Subcutaneous abdominal adipose tissue (tissue), 5 donors: ENCODE measurements around the gene PRDM15.
A peak's percentile ranks its signal among the peaks of the same experiment; 100 is the strongest.

Source experiments
- H3K27ac ChIP-seq: one replicate; pipeline ENCODE4 v1.7.0; 2013; ENCODE audit warnings: low read depth, mild to moderate bottlenecking, inconsistent platforms, low read length, moderate library complexity
- H3K27me3 ChIP-seq, 5 donors: one replicate each; pipeline ENCODE4 v1.7.0; 2013; ENCODE audit warnings: low read length in 5 of 5, inconsistent platforms in 1 of 5; ENCODE audit not compliant: control insufficient read depth in 5 of 5, insufficient read depth in 4 of 5
- H3K36me3 ChIP-seq, 5 donors: one replicate each; pipeline ENCODE4 v1.7.0; 2013; ENCODE audit warnings: low read length in 5 of 5; ENCODE audit not compliant: control insufficient read depth in 5 of 5, insufficient read depth in 5 of 5
- H3K4me1 ChIP-seq, 5 donors: one replicate each; pipeline ENCODE4 v1.7.0; 2013; ENCODE audit warnings: low read length in 5 of 5, mild to moderate bottlenecking in 3 of 5, moderate library complexity in 1 of 5; ENCODE audit not compliant: control insufficient read depth in 5 of 5, insufficient read depth in 5 of 5
- H3K4me3 ChIP-seq, 5 donors: one replicate each; pipeline ENCODE4 v1.7.0; 2013; ENCODE audit warnings: low read length in 5 of 5, low read depth in 1 of 5
- H3K9ac ChIP-seq, 5 donors: one replicate each; pipeline ENCODE4 v1.7.0; 2013; ENCODE audit warnings: low read length in 5 of 5, mild to moderate bottlenecking in 4 of 5, moderate library complexity in 3 of 5
- H3K9me3 ChIP-seq, 5 donors: one replicate each; pipeline ENCODE4 v1.7.0; 2013; ENCODE audit warnings: low read length in 5 of 5; ENCODE audit not compliant: control insufficient read depth in 5 of 5
- donor health status: healthy.
- donor health status: healthy.
- donor health status: healthy.
- donor health status: healthy.
- donor health status: healthy.

Gene PRDM15

DNA sequence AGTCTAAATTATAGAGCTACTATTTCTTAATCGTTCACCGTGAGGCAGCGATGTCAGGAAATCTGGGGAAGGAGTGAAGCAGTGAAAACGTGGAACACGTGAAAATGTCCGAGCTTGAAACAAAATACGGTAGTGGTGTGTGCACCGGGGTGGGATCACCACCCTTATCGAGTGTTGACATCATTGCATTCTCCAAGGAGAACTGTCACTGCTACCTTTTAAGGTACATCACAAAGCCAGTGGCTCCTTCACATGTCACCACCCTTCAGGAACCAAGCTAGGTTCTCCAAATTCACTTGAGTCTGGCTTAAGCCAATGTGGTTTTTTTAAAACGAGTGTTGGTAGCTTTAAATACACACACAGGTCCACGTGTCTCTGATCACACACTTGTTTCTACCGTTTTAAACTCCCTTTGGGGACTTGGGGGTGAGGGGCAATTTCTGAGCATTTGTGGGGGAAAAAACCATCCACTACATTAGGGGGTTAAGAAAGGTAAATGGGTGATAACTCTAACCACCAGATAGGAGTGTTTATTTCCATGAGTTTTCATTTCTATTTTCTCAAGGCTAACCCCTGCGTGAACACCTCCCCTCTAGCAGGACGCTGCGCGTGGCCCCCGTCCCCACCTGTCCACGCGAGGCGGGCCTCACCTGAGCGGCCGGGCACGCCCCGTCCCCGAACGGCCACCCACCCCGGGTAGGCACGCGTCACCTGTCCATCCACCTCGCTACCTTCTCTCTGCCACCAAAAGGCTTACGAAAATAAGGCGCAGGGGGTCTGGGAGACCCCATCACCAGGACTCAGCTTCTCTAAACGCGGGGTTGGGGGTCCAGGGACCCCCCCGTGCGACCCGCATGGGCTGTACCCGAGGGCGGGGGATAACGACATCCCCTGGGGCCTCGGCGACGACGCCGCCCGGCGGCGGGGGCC is 978 bp downstream of the PRDM15 start:
- H3K27ac ChIP-seq = peak overlapping the region; percentile 59
- H3K4me3 ChIP-seq = peak overlapping the region; percentile 69 to 82 (median 78)
- peaks cover 0 to 27% (median 21%) of the 10 kb centered on the region in 5 donors for H3K4me1 ChIP-seq
- peak overlapping the region; percentile 22 to 90 (median 89) for H3K9ac ChIP-seq
- H3K9me3 ChIP-seq = no peaks in the 10 kb centered on the region
- no peaks in the 10 kb centered on the region for H3K27me3 ChIP-seq
- H3K36me3 ChIP-seq = peaks cover 0 to 7% (median 0%) of the 10 kb centered on the region in 5 donors

- peaks cover 0 to 12% (median 0%) of the 10 kb centered on the region in 5 donors for H3K36me3 ChIP-seq
- peak overlapping the region in 1 of 5 donors; percentile 89 for H3K9ac ChIP-seq
- H3K4me3 ChIP-seq = peak overlapping the region in 1 of 5 donors; percentile 78
- no peaks in the 10 kb centered on the region for H3K9me3 ChIP-seq
- H3K27me3 ChIP-seq = no peaks in the 10 kb centered on the region
- H3K27ac ChIP-seq = peak overlapping the region; percentile 59
- peaks cover 0 to 27% (median 21%) of the 10 kb centered on the region in 5 donors for H3K4me1 ChIP-seq
Observed at GRCh38 chr21:41876928-41877652, 2.1 kb downstream of the PRDM15 start.

DNA sequence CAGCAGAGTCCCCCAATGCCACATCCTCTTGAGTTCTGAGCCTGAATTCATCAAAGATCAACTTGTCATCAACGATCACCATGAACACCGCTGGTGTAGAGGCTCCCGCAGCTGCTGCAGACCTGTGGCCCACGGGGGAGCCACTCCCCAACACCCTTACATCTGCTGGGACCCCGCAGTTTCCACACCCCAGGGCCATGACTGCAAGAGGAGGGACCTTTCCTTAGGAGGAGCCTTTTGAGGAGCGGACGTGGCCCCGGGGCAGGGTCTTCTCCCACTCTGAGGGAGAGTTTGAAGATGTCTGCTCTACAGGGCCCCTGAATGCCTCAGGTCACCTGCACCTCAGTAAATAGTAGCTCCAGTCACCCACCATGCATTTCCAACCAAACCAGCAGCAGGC is 2.7 kb downstream of the PRDM15 start:
- Histone ChIP-seq H3K36me3 (peaks cover 0 to 12% (median 0%) of the 10 kb centered on the region in 5 donors), H3K27ac (no peak overlapping the region), H3K9me3 (no peaks in the 10 kb centered on the region), H3K9ac (no peak overlapping the region), H3K4me1 (peaks cover 0 to 27% (median 21%) of the 10 kb centered on the region in 5 donors), H3K4me3 (no peak overlapping the region), H3K27me3 (no peaks in the 10 kb centered on the region)

- no peak overlapping the region for H3K9ac ChIP-seq
- no peaks in the 10 kb centered on the region for H3K9me3 ChIP-seq
- H3K4me1 ChIP-seq = peaks cover 0 to 22% (median 20%) of the 10 kb centered on the region in 5 donors
- peaks cover 0 to 12% (median 0%) of the 10 kb centered on the region in 5 donors for H3K36me3 ChIP-seq
- H3K4me3 ChIP-seq = no peak overlapping the region
- no peaks in the 10 kb centered on the region for H3K27me3 ChIP-seq
- no peak overlapping the region for H3K27ac ChIP-seq
Observed at GRCh38 chr21:41875086-41875485, 4.1 kb downstream of the PRDM15 start.

GRCh38 chr21:41874611-41875010 is 4.5 kb downstream of the PRDM15 start:
- no peaks in the 10 kb centered on the region for H3K27me3 ChIP-seq
- H3K36me3 ChIP-seq = peaks cover 0 to 12% (median 0%) of the 10 kb centered on the region in 5 donors
- no peaks in the 10 kb centered on the region for H3K9me3 ChIP-seq
- H3K4me1 ChIP-seq = peaks cover 0 to 17% (median 15%) of the 10 kb centered on the region in 5 donors
- no peak overlapping the region for H3K9ac ChIP-seq
- H3K4me3 ChIP-seq = no peak overlapping the region
- no peak overlapping the region for H3K27ac ChIP-seq

DNA sequence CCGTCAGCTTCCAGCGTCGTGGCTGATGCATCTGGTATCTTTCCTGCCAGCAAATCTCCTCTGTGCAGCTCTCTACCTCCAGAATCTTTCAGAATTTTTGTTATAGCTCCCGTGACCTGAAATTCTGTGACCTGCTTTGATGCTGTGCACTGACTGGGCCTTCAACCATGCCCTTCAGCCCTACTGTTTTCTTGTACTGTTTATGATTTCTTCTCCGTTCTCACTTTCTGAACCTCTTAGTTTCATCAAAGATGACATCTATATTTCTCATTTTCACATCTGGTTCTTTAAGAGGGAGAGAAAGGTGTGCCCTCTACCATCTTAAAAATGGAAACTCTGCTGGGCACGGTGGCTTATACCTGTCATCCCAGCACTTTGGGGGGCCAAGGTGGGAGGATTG is 5.7 kb downstream of the PRDM15 start:
- Histone ChIP-seq H3K27ac (no peak overlapping the region), H3K4me1 (peaks cover 0 to 16% (median 13%) of the 10 kb centered on the region in 5 donors), H3K27me3 (no peaks in the 10 kb centered on the region), H3K4me3 (no peak overlapping the region), H3K36me3 (peaks cover 0 to 12% (median 0%) of the 10 kb centered on the region in 5 donors), H3K9me3 (no peaks in the 10 kb centered on the region), H3K9ac (no peak overlapping the region)

DNA sequence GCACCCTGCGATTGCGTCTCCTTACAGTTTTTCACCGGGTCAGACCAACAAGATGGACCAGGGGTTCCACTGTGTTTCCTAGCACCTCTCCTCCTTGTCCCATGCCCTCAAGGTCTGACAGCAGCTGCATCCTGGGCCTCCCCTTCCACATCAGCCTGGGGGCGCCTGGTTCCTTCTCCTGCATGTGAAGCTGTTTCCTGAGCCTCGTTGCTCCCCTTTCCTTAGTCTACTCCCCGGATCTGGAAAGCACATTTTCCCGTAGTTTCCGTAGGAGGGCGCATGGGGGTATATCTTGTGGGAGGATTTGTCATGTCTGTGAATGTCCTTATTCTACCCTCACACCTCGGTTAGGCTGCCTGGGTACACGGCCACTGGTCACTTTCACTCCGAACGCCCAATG is 6.1 kb downstream of the PRDM15 start:
- Histone ChIP-seq H3K27me3 (no peaks in the 10 kb centered on the region), H3K9ac (no peak overlapping the region), H3K9me3 (no peaks in the 10 kb centered on the region), H3K4me3 (no peak overlapping the region), H3K36me3 (peaks cover 0 to 12% (median 0%) of the 10 kb centered on the region in 5 donors), H3K27ac (no peak overlapping the region), H3K4me1 (peaks cover 0 to 14% (median 9%) of the 10 kb centered on the region in 5 donors)

DNA sequence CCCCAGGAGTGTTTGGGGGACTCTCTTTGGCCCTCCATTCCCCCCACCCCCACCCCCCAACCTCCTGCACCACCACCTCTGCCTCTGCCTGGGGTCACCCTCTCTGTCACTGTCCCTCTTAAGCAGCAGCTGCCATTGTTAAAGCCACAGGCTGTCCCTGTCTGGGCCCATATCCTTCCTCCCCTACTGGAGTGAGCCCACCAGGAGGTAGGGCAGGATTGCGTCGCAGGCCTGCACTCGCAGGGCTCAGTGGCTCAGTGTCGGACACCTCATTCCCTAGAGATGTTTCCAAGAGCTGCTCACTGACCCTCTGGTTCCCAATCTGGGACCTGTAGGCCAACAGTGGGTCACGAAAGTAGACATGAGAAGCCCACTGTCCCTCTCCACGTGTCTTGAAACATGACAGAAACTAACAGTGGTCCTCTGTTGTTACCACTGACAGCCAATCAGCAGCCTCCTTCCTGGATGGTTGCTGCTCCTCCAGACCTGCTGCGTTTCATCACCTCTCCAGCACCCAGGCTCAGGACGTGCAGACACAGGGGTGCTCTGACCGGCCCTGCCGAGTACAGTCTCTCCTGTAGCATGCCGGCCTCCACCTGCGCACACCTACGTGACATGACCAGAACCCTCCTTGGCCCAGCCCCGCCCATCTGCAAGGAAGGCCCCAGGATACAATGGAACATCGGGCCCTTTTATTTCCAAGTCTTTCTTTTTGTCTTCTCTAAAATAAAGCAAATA is 7.7 kb downstream of the PRDM15 start:
- Histone ChIP-seq H3K9ac (no peak overlapping the region), H3K9me3 (no peaks in the 10 kb centered on the region), H3K27ac (no peak overlapping the region), H3K36me3 (peaks cover 0 to 12% (median 0%) of the 10 kb centered on the region in 5 donors), H3K27me3 (no peaks in the 10 kb centered on the region), H3K4me3 (no peak overlapping the region), H3K4me1 (peaks cover 0 to 5% (median 0%) of the 10 kb centered on the region in 5 donors)

DNA sequence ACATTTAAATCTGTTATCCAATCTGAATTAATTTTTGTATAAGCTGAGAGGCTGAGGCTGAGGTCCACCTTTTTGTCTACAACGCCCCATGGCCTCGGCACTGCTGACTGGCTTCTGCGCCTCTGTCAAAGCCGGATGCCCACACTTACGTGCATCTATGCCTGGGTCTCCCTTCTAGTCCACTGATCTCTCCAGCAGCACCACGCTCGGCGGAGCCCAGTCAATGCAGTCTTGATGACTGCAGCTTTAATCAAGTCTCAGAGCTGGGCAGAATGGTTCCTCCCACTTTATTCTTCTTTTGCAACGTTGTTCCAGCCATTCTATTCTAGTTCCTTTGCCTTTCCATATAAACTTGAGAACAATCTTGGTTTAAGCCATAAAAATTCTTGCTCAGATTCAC is 9.4 kb downstream of the PRDM15 start:
- no peaks in the 10 kb centered on the region for H3K27me3 ChIP-seq
- peaks cover 0 to 12% (median 0%) of the 10 kb centered on the region in 5 donors for H3K36me3 ChIP-seq
- no peaks in the 10 kb centered on the region for H3K9me3 ChIP-seq
- no peak overlapping the region for H3K9ac ChIP-seq
- H3K4me1 ChIP-seq = peaks cover 0 to 5% (median 0%) of the 10 kb centered on the region in 5 donors
- H3K27ac ChIP-seq = no peak overlapping the region
- no peak overlapping the region for H3K4me3 ChIP-seq
